Neural cell (in vitro differentiated cells): ENCODE measurements around the gene ZDHHC3. TPM values are rescaled to one million over a fixed set of nuclear protein-coding genes. Genes with fewer than 3 reads are reported as not detected.

Experiments used
- H2AFZ ChIP-seq: fragments of 200-600, 300-800 bp; sonication (generic), shearing (Covaris generic); 2 replicates; pipeline ENCODE4 v1.6.0; 2014; ENCODE audit warnings: low read depth, mild to moderate bottlenecking, antibody characterized with exemption, low read length, moderate library complexity
- H3F3A ChIP-seq: fragments of 200-600 bp; shearing (Covaris generic); 2 replicates; pipeline ENCODE4 v1.6.1; 2016; ENCODE audit warnings: mild to moderate bottlenecking, moderate library complexity, mixed read lengths, antibody characterized with exemption, low read length; ENCODE audit not compliant: insufficient read depth, poor library complexity, severe bottlenecking
- H3K27ac ChIP-seq: fragments of 200-600, 300-800 bp; sonication (generic), shearing (Covaris generic); 2 replicates; pipeline ENCODE4 v1.5.1; 2014; ENCODE audit warnings: mild to moderate bottlenecking, low read length, moderate library complexity
- H3K27me3 ChIP-seq: fragments of 300-800, 200-600 bp; sonication (generic), shearing (Covaris generic); 2 replicates; pipeline ENCODE4 v1.6.0; 2014; ENCODE audit warnings: mild to moderate bottlenecking, low read depth, low read length, moderate library complexity; ENCODE audit not compliant: insufficient read depth
- H3K36me3 ChIP-seq: fragments of 300-800, 200-600 bp; sonication (generic), shearing (Covaris generic); 2 replicates; pipeline ENCODE4 v1.5.1; 2014; ENCODE audit warnings: mild to moderate bottlenecking, antibody characterized with exemption, low read length, moderate library complexity; ENCODE audit not compliant: insufficient read depth
- H3K4me2 ChIP-seq: fragments of 300-800, 200-600 bp; sonication (generic), shearing (Covaris generic); 2 replicates; pipeline ENCODE4 v1.6.0; 2014; ENCODE audit warnings: mild to moderate bottlenecking, low read length
- H3K4me3 ChIP-seq: fragments of 300-800, 200-600 bp; sonication (generic), shearing (Covaris generic); 2 replicates; pipeline ENCODE4 v1.5.1; 2014; ENCODE audit warnings: mild to moderate bottlenecking, low read length, moderate library complexity
- H3K79me2 ChIP-seq: fragments of 200-600 bp; shearing (Covaris generic); replicated peaks from 2 replicates; pipeline ENCODE4 v1.6.0; 2014; ENCODE audit warnings: mild to moderate bottlenecking, low read length, moderate library complexity; ENCODE audit not compliant: insufficient read depth
- H3K9ac ChIP-seq: fragments of 300-800, 200-600 bp; sonication (generic), shearing (Covaris generic); 2 replicates; pipeline ENCODE4 v1.6.1; 2016; ENCODE audit warnings: mild to moderate bottlenecking, low read length, mixed read lengths
- H3K9me2 ChIP-seq: fragments of 200-600 bp; shearing (Covaris generic); 2 replicates; pipeline ENCODE4 v1.6.1; 2016; ENCODE audit warnings: mild to moderate bottlenecking, low read length, mixed read lengths; ENCODE audit not compliant: insufficient read depth
- H3K9me3 ChIP-seq: fragments of 200-600, 300-800 bp; sonication (generic), shearing (Covaris generic); 2 replicates; pipeline ENCODE4 v1.6.1; 2016; ENCODE audit warnings: mild to moderate bottlenecking, mixed run types, low read length, moderate library complexity, mixed read lengths
- H4K20me1 ChIP-seq: fragments of 200-600 bp; shearing (Covaris generic); 2 replicates; pipeline ENCODE4 v1.6.1; 2016; ENCODE audit warnings: mild to moderate bottlenecking, mixed run types; ENCODE audit not compliant: insufficient read depth
- CTCF ChIP-seq: fragments of 450-650 bp; IDR thresholded peaks from 2 replicates; pipeline ENCODE4 v1.5.1; 2014; ENCODE audit warnings: antibody characterized with exemption, mild to moderate bottlenecking, moderate library complexity; ENCODE audit not compliant: poor library complexity, severe bottlenecking
- EP300 ChIP-seq: fragments of 450-650 bp; conservative IDR thresholded peaks from 2 replicates; pipeline ENCODE4 v1.6.1; 2014; ENCODE audit warnings: antibody characterized with exemption, mild to moderate bottlenecking, moderate library complexity; ENCODE audit not compliant: poor library complexity, severe bottlenecking
- EZH2 ChIP-seq: fragments of 200-600, 300-800 bp; shearing (Covaris generic), sonication (generic); IDR thresholded peaks from 2 replicates; pipeline ENCODE4 v1.6.1; 2014; ENCODE audit warnings: antibody characterized with exemption, low read length, borderline replicate concordance, mild to moderate bottlenecking; ENCODE audit not compliant: insufficient read depth, poor library complexity, severe bottlenecking
- MXI1 ChIP-seq: fragments of 450-650 bp; conservative IDR thresholded peaks from 2 replicates; pipeline ENCODE4 v1.6.1; 2014; ENCODE audit warnings: antibody characterized with exemption, mild to moderate bottlenecking; ENCODE audit not compliant: poor library complexity, severe bottlenecking
- POLR2AphosphoS5 ChIP-seq: IDR thresholded peaks from 2 replicates; pipeline ENCODE4 v1.6.1; 2012
- RAD21 ChIP-seq: fragments of 450-650 bp; conservative IDR thresholded peaks from 2 replicates; pipeline ENCODE4 v1.6.1; 2014; ENCODE audit warnings: antibody characterized with exemption, mild to moderate bottlenecking, moderate library complexity
- SMC3 ChIP-seq: fragments of 450-650 bp; conservative IDR thresholded peaks from 2 replicates; pipeline ENCODE4 v1.6.1; 2014; ENCODE audit warnings: antibody characterized with exemption, mild to moderate bottlenecking, moderate library complexity; ENCODE audit not compliant: poor library complexity
- TAF1 ChIP-seq: IDR thresholded peaks from 2 replicates; pipeline ENCODE4 v1.6.1; 2012; ENCODE audit warnings: low read depth
- polyA plus RNA-seq: library from polyadenylated mRNA; depleted of rRNA; stranded (reverse); fragments of >200 nt; gene quantifications from 2 replicates; pipeline ENCODE4 v1.2.3, GENCODE V29; 2014
- TF ChIP-seq, protein P1 (sequence below): IDR thresholded peaks from 2 replicates; pipeline ENCODE4 v1.6.1; 2012; ENCODE audit warnings: borderline replicate concordance

ZDHHC3 gene
- polyA plus RNA-seq, 1 donor from 2014 or later = 35.8 TPM

DNA sequence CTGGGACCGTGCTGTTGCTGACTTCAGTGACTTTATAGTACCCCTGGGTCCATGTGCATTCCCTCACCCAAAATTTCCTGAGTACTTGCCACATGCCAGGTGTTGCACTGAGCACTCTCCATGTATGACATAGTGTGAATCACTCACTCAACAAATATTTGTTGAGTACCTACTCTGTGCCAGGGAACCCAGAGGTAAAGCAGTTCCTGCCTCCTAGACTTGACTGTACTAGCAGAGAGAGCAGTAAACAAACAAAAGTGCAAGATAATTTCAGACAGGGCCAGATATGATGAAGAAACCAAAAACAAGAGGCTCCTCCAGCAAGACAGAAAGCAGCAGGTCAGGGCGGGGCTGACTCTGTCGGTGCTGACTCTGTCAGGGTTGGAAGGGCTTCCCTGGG is 89.4 kb downstream of the ZDHHC3 start:
- H3F3A ChIP-seq = no peaks in the 10 kb centered on the region
- H4K20me1 ChIP-seq = no peaks in the 10 kb centered on the region
- H3K4me2 ChIP-seq = no peak overlapping the region
- no peaks in the 10 kb centered on the region for H3K36me3 ChIP-seq
- H3K9ac ChIP-seq = no peak overlapping the region
- no peak for TF ChIP-seq MXI1
- no peak for TF ChIP-seq EP300
- no peak for TF ChIP-seq TAF1
- no peak for TF ChIP-seq SMC3
- TF ChIP-seq CTCF = no peak
- TF ChIP-seq RAD21 = no peak
- TF ChIP-seq POLR2AphosphoS5 = no peak
- TF ChIP-seq, protein P1, sequence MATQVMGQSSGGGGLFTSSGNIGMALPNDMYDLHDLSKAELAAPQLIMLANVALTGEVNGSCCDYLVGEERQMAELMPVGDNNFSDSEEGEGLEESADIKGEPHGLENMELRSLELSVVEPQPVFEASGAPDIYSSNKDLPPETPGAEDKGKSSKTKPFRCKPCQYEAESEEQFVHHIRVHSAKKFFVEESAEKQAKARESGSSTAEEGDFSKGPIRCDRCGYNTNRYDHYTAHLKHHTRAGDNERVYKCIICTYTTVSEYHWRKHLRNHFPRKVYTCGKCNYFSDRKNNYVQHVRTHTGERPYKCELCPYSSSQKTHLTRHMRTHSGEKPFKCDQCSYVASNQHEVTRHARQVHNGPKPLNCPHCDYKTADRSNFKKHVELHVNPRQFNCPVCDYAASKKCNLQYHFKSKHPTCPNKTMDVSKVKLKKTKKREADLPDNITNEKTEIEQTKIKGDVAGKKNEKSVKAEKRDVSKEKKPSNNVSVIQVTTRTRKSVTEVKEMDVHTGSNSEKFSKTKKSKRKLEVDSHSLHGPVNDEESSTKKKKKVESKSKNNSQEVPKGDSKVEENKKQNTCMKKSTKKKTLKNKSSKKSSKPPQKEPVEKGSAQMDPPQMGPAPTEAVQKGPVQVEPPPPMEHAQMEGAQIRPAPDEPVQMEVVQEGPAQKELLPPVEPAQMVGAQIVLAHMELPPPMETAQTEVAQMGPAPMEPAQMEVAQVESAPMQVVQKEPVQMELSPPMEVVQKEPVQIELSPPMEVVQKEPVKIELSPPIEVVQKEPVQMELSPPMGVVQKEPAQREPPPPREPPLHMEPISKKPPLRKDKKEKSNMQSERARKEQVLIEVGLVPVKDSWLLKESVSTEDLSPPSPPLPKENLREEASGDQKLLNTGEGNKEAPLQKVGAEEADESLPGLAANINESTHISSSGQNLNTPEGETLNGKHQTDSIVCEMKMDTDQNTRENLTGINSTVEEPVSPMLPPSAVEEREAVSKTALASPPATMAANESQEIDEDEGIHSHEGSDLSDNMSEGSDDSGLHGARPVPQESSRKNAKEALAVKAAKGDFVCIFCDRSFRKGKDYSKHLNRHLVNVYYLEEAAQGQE = no peak
- TF ChIP-seq EZH2 = no peak
- no peak overlapping the region for H2AFZ ChIP-seq
- no peaks in the 10 kb centered on the region for H3K9me3 ChIP-seq
- H3K27ac ChIP-seq = no peak overlapping the region
- H3K27me3 ChIP-seq = no peaks in the 10 kb centered on the region
- H3K9me2 ChIP-seq = no peaks in the 10 kb centered on the region
- no peaks in the 10 kb centered on the region for H3K79me2 ChIP-seq
- no peak overlapping the region for H3K4me3 ChIP-seq

GRCh38 chr3:44885618-44886017 is 90.4 kb downstream of the ZDHHC3 start:
- Histone ChIP-seq H3K9me3 (no peaks in the 10 kb centered on the region), H2AFZ (no peak overlapping the region), H3K79me2 (no peaks in the 10 kb centered on the region), H3K9ac (no peak overlapping the region), H3K27me3 (no peaks in the 10 kb centered on the region), H3K4me3 (no peak overlapping the region), H4K20me1 (no peaks in the 10 kb centered on the region), H3K9me2 (no peaks in the 10 kb centered on the region), H3K27ac (no peak overlapping the region), H3F3A (no peaks in the 10 kb centered on the region), H3K4me2 (no peak overlapping the region), H3K36me3 (no peaks in the 10 kb centered on the region)
- TF ChIP-seq, protein P1 = no peak
- no peak for TF ChIP-seq EP300
- no peak for TF ChIP-seq CTCF
- TF ChIP-seq EZH2 = no peak
- TF ChIP-seq MXI1 = no peak
- no peak for TF ChIP-seq SMC3
- no peak for TF ChIP-seq POLR2AphosphoS5
- no peak for TF ChIP-seq TAF1
- no peak for TF ChIP-seq RAD21
